ENCODE data around the gene LMAN2.
"Not testable (repeated sequence)": the region's sequence is repeated elsewhere in the genome, so short reads cannot be mapped to it uniquely, and the experiment has no call there.

The LMAN2 gene

GRCh38 chr5:177349762-177350161 is 1.7 kb downstream of the LMAN2 start:
- DNase-seq (ENCODE audit: low read depth, low spot score): no peak

- no peak for DNase-seq (ENCODE audit: low read depth, low spot score)
These were observed 2.2 kb downstream of the LMAN2 start for GRCh38 chr5:177349362-177349647.

GRCh38 chr5:177347699-177348098 is 3.8 kb downstream of the LMAN2 start:
- DNase-seq (ENCODE audit: low read depth, low spot score): no peak

- no peak for DNase-seq (ENCODE audit: low read depth, low spot score)
These were observed 4.6 kb downstream of the LMAN2 start for GRCh38 chr5:177346820-177347219.

GRCh38 chr5:177344891-177345290 is 6.6 kb downstream of the LMAN2 start:
- no peak for DNase-seq (ENCODE audit: low read depth, low spot score)

- no peak for DNase-seq (ENCODE audit: low read depth, low spot score)
These were observed 7.7 kb downstream of the LMAN2 start for GRCh38 chr5:177343777-177344176.

GRCh38 chr5:177343000-177343399 is 8.5 kb downstream of the LMAN2 start:
- DNase-seq (ENCODE audit: low read depth, low spot score): not testable (repeated sequence)

GRCh38 chr5:177339107-177339638 is 12.3 kb downstream of the LMAN2 start:
- no peak for DNase-seq (ENCODE audit: low read depth, low spot score)

- DNase-seq (ENCODE audit: low read depth, low spot score): no peak
These were observed 13.0 kb downstream of the LMAN2 start for GRCh38 chr5:177338251-177339106.

GRCh38 chr5:177336603-177337494 is 14.6 kb downstream of the LMAN2 start:
- DNase-seq (ENCODE audit: low read depth, low spot score): no peak

- peak; percentile 35 for DNase-seq (ENCODE audit: low read depth, low spot score)
These were observed 15.4 kb downstream of the LMAN2 start for GRCh38 chr5:177336112-177336511.

GRCh38 chr5:177335701-177336065 is 15.8 kb downstream of the LMAN2 start:
- DNase-seq (ENCODE audit: low read depth, low spot score): no peak

- DNase-seq (ENCODE audit: low read depth, low spot score): no peak
These were observed 16.4 kb downstream of the LMAN2 start for GRCh38 chr5:177334781-177335700.

- no peak for DNase-seq (ENCODE audit: low read depth, low spot score)
These were observed 17.3 kb downstream of the LMAN2 start for GRCh38 chr5:177334155-177334551.

- DNase-seq (ENCODE audit: low read depth, low spot score): no peak
These were observed 17.9 kb downstream of the LMAN2 start for GRCh38 chr5:177333420-177334154.

- DNase-seq (ENCODE audit: low read depth, low spot score): no peak
These were observed 18.6 kb downstream of the LMAN2 start for GRCh38 chr5:177332896-177333260.

- no peak for DNase-seq (ENCODE audit: low read depth, low spot score)
These were observed 19.2 kb downstream of the LMAN2 start for GRCh38 chr5:177332031-177332895.

GRCh38 chr5:177330991-177331842 is 20.3 kb downstream of the LMAN2 start:
- DNase-seq (ENCODE audit: low read depth, low spot score): no peak

GRCh38 chr5:177329883-177330282 is 21.6 kb downstream of the LMAN2 start:
- DNase-seq (ENCODE audit: low read depth, low spot score): no peak

Measured in ELF-1 (cell line).